GM12872 (cell line): Measurements from ENCODE around the gene LILRA5.

ENCODE experiments used
- TF ChIP-seq, protein P1 (sequence below): IDR thresholded peaks from 3 replicates; pipeline ENCODE4 v1.5.1; 2011; ENCODE audit warnings: low read depth, mild to moderate bottlenecking, low read length, moderate library complexity; ENCODE audit not compliant: insufficient read depth

The LILRA5 gene

DNA sequence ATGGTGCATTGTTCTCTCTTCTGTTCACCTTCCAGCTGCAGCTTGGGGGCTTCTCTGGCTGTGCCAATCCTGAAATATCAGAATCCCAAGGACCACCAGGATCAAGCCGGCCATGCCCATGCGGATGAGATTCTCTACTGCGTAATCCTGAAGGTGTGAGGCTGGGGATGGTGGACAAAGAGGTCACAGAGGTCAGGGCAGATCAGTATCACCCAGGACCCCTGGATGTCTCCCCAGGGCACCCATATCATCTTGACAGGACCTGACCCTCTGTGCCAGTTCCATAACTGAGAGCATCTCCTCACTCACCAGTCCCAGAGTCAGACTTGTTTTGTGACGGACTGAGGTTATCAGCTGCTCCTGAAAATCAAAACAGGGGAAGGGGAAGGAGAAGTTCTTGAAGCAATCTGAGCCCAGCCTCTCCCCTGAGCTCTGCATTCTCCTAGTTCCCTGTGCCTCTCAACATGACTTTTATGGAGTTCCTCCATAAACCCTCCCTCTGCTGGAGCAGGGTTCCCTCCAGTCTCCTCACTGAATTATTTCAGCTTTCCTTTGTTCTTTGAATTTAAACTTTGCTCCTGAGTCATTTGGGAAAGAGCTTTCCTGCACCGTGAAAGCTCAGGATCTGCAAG lies 5.5 kb downstream of the LILRA5 start:
- TF ChIP-seq, protein P1, sequence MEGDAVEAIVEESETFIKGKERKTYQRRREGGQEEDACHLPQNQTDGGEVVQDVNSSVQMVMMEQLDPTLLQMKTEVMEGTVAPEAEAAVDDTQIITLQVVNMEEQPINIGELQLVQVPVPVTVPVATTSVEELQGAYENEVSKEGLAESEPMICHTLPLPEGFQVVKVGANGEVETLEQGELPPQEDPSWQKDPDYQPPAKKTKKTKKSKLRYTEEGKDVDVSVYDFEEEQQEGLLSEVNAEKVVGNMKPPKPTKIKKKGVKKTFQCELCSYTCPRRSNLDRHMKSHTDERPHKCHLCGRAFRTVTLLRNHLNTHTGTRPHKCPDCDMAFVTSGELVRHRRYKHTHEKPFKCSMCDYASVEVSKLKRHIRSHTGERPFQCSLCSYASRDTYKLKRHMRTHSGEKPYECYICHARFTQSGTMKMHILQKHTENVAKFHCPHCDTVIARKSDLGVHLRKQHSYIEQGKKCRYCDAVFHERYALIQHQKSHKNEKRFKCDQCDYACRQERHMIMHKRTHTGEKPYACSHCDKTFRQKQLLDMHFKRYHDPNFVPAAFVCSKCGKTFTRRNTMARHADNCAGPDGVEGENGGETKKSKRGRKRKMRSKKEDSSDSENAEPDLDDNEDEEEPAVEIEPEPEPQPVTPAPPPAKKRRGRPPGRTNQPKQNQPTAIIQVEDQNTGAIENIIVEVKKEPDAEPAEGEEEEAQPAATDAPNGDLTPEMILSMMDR: no peak

DNA sequence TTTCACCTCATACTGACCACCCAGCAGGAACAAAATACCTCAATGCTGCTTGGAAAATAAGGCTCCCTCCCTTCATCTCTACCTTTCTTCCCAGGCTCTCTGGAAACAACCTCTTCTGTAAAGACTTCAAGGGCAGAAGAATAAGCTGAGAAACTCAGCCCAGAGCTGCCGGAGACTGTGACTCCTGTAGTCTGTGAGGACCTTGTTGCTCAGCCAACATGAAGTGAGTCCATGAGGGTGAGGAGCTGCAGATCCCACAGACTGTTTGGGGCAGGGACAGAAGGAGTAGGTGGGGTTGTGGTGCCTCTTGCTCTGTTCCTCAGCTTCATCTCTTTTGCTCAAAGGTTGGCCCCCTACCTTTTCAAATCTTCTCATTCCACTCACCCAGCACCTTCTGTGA lies 7.8 kb downstream of the LILRA5 start:
- TF ChIP-seq, protein P1: no peak

DNA sequence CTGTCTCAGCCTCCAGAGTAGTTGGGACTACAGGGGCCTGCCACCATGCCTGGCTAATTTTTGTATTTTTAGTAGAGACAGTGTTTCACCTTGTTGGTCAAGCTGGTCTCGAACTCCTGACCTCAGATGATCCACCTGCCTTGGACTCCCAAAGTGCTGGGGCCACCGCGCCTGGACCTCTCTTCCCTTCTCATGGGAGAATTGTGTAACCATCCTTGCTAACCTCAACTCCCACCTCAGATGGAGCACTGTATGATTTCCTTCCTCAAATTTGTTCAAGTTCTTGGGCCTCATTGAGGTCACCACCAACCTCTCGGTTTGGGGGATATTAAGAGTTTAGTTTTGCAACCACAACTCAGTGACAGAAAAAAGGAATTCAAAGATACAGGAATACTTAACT lies 10.7 kb downstream of the LILRA5 start:
- TF ChIP-seq, protein P1: no peak

DNA sequence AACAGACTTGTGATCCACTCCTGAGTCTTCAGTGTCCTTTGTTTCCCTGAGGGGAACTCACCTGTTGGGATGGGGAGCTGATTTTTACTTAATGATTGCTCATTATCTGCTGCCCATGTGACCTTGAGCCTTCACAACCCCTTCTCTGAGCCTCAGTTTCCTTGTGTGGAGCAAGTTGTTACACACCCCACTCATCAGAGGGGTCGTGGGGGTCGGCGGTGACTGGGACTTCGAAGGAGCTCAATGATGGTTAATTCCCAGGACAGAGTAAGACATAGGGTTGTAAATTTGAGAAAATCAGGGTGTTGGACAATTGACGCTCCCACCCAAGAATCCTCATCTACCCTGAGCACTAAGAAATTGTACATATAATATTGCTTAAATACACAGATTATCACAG lies 13.5 kb downstream of the LILRA5 start:
- TF ChIP-seq, protein P1: no peak

DNA sequence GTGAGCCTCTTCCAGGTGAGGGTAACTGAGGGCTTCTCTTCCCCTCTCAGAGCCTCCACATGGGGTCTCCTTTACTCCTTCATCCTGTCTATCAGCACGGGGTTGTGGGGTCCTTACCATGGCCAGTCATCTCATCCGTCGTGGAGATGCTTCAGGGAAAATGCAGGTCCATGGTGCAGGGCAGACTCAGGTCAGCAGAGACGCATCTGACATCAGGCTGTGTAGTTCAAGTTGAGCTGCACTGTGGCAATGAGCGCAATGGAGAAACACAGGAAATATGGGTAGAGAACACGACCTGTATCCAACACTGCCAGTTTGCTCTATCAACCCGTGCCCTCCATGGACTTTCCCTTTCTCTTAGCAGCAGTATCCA lies 13.9 kb downstream of the LILRA5 start:
- TF ChIP-seq, protein P1: no peak

DNA sequence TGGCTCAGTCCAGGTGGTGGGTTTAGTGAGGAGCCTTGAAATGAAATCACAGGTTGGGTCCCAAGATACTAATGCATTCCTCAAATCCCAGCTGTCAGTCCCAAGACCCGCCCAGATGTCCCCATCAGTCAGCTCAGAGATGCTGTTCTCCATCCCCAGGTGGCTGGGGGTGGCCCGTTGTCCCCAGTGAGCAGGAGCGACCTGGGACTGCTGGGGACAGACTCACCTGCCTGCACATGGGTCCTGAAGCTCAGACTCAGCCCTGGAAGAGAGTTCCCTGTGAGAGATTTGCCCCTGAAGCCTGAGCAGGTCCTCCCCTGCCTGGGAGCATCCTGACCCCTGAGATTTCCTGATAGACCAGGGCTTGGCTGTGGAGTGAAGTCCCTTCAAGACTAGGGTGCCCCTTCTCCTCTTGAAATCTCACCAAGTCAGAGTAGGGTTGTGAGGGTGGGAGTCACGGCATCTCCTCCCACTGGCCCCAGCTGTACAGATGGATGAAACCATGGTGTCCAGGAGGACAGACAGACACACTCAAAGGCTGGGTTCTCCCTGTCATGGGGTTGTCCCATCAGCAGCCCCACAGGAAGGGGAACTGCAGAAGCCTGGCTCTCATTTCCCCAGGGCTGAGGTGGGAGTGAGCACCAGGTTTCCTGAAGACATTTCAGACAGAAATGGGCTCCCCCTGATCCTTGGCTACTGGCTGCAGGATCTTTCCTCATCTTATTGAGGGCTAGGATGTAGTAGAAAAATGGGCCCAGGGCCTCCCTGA lies 14.4 kb downstream of the LILRA5 start:
- TF ChIP-seq, protein P1: no peak

DNA sequence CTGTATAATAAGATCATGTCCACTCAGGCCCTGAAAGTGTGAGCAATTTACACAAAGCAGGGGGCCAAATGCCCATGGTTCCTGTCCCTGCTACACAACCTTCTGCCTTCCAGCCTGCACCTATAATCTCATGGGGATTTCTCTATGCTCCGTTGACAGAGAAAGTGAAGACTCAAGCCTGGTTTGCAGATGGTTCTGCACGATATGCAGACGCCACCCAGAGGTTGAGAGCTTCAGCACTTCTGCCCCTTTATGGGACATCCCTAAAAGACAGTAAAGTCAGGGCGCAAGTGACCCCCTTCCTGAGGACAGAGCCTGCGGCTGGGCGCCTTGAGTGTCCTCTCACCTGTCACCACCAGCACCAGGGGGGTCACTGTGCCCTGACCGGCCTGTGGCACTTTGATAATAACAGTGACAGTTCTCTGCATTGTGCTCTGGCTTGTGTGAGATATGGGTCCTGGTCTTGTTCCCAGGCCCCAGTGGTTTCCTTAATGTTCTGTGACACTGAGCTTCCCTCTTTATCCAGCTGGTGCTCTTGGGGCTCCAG lies 15.1 kb downstream of the LILRA5 start:
- TF ChIP-seq, protein P1: 0 out of 3 replicates have a peak, but pooled peaks have one; percentile 13
